Endothelial cell of umbilical vein (primary cell): ENCODE measurements around the gene MAPKAP1. TPM values are rescaled to one million over a fixed set of nuclear protein-coding genes. Genes with fewer than 3 reads are reported as not detected.

ENCODE experiments used
- BruUV-seq: library from RNA; stranded (reverse); fragments of 400-500 nt; replicated peaks from 2 replicates; lab custom pipeline; 2021; lab: Mats Ljungman, UMichigan
- CTCF ChIA-PET: fragments of 300-600, 350-600 bp; sonication (Branson Sonifier 250); formaldehyde crosslinking; loops from one replicate; lab custom pipeline; 2021; ENCODE audit warnings: antibody characterized with exemption, inconsistent platforms; lab: Charles Lee
- POLR2A ChIA-PET: fragments of 300-600, 350-600 bp; sonication (Branson Sonifier 250); formaldehyde crosslinking; loops from one replicate; lab custom pipeline; 2021; ENCODE audit warnings: antibody characterized with exemption, inconsistent platforms; lab: Charles Lee
- DNase-seq: peaks from one replicate; pipeline ENCODE4 v3.0.0-alpha.2; 2011; ENCODE audit warnings: low read depth, low spot score
- FAIRE-seq: peaks from 2 replicates; lab custom pipeline; 2011; peaks lifted over from hg19 to GRCh38; lab: Jason Lieb, UNC
- H2AFZ ChIP-seq: 2 replicates; pipeline ENCODE4 v1.6.0; 2012; ENCODE audit warnings: low read depth, low read length, control low read depth, inconsistent platforms
- H3K27ac ChIP-seq: 2 replicates; pipeline ENCODE4 v1.5.1; 2011; ENCODE audit warnings: low read depth, mild to moderate bottlenecking, control low read depth, low read length, moderate library complexity; ENCODE audit not compliant: insufficient read depth
- H3K27me3 ChIP-seq, 2 experiments: 2 replicates each; pipeline versions ENCODE4 v1.6.0 to v1.6.1; 2011; ENCODE audit warnings: low read length in 2 of 2, mixed read lengths in 1 of 2; ENCODE audit not compliant: control insufficient read depth in 2 of 2, insufficient read depth in 2 of 2
- H3K36me3 ChIP-seq, 2 experiments: 2 replicates in 1 of 2; 3 replicates in 1 of 2; pipeline ENCODE4 v1.5.1; 2011; ENCODE audit warnings: low read length in 2 of 2, mild to moderate bottlenecking in 1 of 2, moderate library complexity in 1 of 2; ENCODE audit not compliant: control insufficient read depth in 2 of 2, insufficient read depth in 2 of 2; ENCODE audit errors: extremely low read depth in 1 of 2
- H3K4me1 ChIP-seq: 3 replicates; pipeline ENCODE4 v1.5.1; 2011; ENCODE audit warnings: mild to moderate bottlenecking, low read length; ENCODE audit not compliant: control insufficient read depth, insufficient read depth; ENCODE audit errors: extremely low read depth
- H3K4me2 ChIP-seq: 2 replicates; pipeline ENCODE4 v1.6.1; 2011; ENCODE audit warnings: low read length, control low read depth, mixed read lengths; ENCODE audit not compliant: insufficient read depth
- H3K4me3 ChIP-seq, 3 experiments: fragments of 200-600 bp in 1 of 3; sonication (generic), shearing (Covaris generic) in 1 of 3; replicated peaks in 1 of 3; 2 replicates each; pipeline ENCODE4 v1.5.1; 2011 to 2016; ENCODE audit warnings: control low read depth in 3 of 3, low read length in 3 of 3, mild to moderate bottlenecking in 2 of 3, inconsistent platforms in 1 of 3, low read depth in 1 of 3, moderate library complexity in 1 of 3; ENCODE audit not compliant: insufficient read depth in 1 of 3
- H3K79me2 ChIP-seq: 2 replicates; pipeline ENCODE4 v1.6.0; 2012; ENCODE audit warnings: low read length, inconsistent platforms; ENCODE audit not compliant: control insufficient read depth, insufficient read depth
- H3K9ac ChIP-seq: replicated peaks from 2 replicates; pipeline ENCODE3; 2011; ENCODE audit warnings: low read length, control low read depth; ENCODE audit not compliant: insufficient read depth; ENCODE audit errors: extremely low read depth
- H3K9me1 ChIP-seq: replicated peaks from 3 replicates; pipeline ENCODE4 v1.6.0; 2011; ENCODE audit warnings: mild to moderate bottlenecking, low read length; ENCODE audit not compliant: control insufficient read depth, insufficient read depth; ENCODE audit errors: extremely low read depth
- H3K9me3 ChIP-seq: replicated peaks from 2 replicates; pipeline ENCODE4 v1.5.1; 2012; ENCODE audit warnings: low read length, inconsistent platforms; ENCODE audit not compliant: control insufficient read depth, insufficient read depth
- H4K20me1 ChIP-seq: replicated peaks from 2 replicates; pipeline ENCODE3; 2011; ENCODE audit warnings: mild to moderate bottlenecking, low read length; ENCODE audit not compliant: control insufficient read depth, insufficient read depth; ENCODE audit errors: extremely low read depth
- CTCF ChIP-seq, 2 donors: IDR thresholded peaks; 1 replicate in 1 of 2; 2 replicates in 1 of 2; pipeline ENCODE4 v1.5.1; 2011; ENCODE audit warnings: low read length in 2 of 2, mild to moderate bottlenecking in 2 of 2, moderate library complexity in 2 of 2, control low read depth in 1 of 2, inconsistent platforms in 1 of 2, low read depth in 1 of 2; ENCODE audit not compliant: insufficient read depth in 1 of 2; ENCODE audit errors: extremely low read depth in 1 of 2
- FOS ChIP-seq: IDR thresholded peaks from 2 replicates; pipeline ENCODE4 v1.6.1; 2011; ENCODE audit warnings: mild to moderate bottlenecking, low read length, moderate library complexity, borderline replicate concordance; ENCODE audit not compliant: insufficient read depth
- MAX ChIP-seq: IDR thresholded peaks from 2 replicates; pipeline ENCODE4 v1.6.1; 2011; ENCODE audit not compliant: insufficient read depth, insufficient read length
- dilution Hi-C: fragments of 300-500 bp; cut with MboI; formaldehyde crosslinking; loops from one replicate; pipeline ENCODE4 v1.15.0; 2019; ENCODE audit warnings: low sequenced_read_pairs; ENCODE audit not compliant: extremely low pct_ligation_motif_present
- intact Hi-C: fragments of 100-400 bp; cut with micrococcal nuclease; formaldehyde crosslinking; loops from one replicate; pipeline ENCODE4 v1.10.0; 2022
- polyA plus RNA-seq, 4 experiments: library from polyadenylated mRNA; depleted of rRNA in 3 of 4; stranded (reverse) in 3 of 4; unstranded in 1 of 4; fragments of >200 nt; gene quantifications; 2 replicates each; pipeline versions ENCODE4 v1.2.1 to v1.2.3, GENCODE V29; 2011 to 2012; ENCODE audit warnings: missing spikeins in 1 of 4
- total RNA-seq: library from RNA; stranded (reverse); gene quantifications from 2 replicates; pipeline ENCODE4 v1.2.3, GENCODE V29; 2021

MAPKAP1 gene
- total and polyA plus RNA-seq, 2 donors (not counting 3 experiments of a cell fraction or from before 2014, with no cell fraction given) = 61.9 to 99.1 TPM

- no peaks in the 10 kb centered on the region for H3K9me1 ChIP-seq
- no peaks in the 10 kb centered on the region for H3K79me2 ChIP-seq
- H3K4me2 ChIP-seq = peak overlapping the region; percentile 9
- peak; percentile 55 for FAIRE-seq
- no peaks in the 10 kb centered on the region for H3K27me3 ChIP-seq
- no peak overlapping the region for H2AFZ ChIP-seq
- no peak overlapping the region for H3K9ac ChIP-seq
- no peak overlapping the region for H3K4me3 ChIP-seq
- BruUV-seq = no TSS peak
- H3K36me3 ChIP-seq = no peaks in the 10 kb centered on the region
- no peaks in the 10 kb centered on the region for H4K20me1 ChIP-seq
- ChIA-PET POLR2A (no interaction called here), CTCF (interaction anchor here (0.7 to 1.8 kb wide), 17 partner anchors 10 to 122 kb away, joined by 3 to 9 read pairs (median 5); no protein-coding TSS in a partner anchor)
- TF ChIP-seq FOS = no peak
- TF ChIP-seq CTCF (IDR thresholded peaks at IDR 0.05; ENCODE audit: extremely low read depth in 1 of 2, insufficient read depth in 1 of 2, low read depth in 1 of 2, low read length in 2 of 2) = peak in 1 of 2 donors; percentile 20
- no peak for TF ChIP-seq MAX
- intact Hi-C loops = loop anchor here (5.0 kb wide), 1 partner anchor 159 kb away; no protein-coding TSS in a partner anchor
- peak; percentile 70 for DNase-seq
- no peak overlapping the region for H3K27ac ChIP-seq
- no peaks in the 10 kb centered on the region for H3K9me3 ChIP-seq
- dilution Hi-C loops = no loop called here
- H3K4me1 ChIP-seq = peaks cover 20% of the 10 kb centered on the region
Observed at GRCh38 chr9:125472926-125473701, 233.9 kb downstream of the MAPKAP1 start.
